GM23248 (cell line): ENCODE data around the gene KCNQ1OT1. TPM values are rescaled to one million over a fixed set of nuclear protein-coding genes. Genes with fewer than 3 reads are reported as not detected.

Experiments used
- DNase-seq: peaks from one replicate; pipeline ENCODE4 v3.0.0-alpha.2; 2015
- H2AFZ ChIP-seq: fragments of 200-600 bp; sonication (generic); 2 replicates; pipeline ENCODE4 v1.6.1; 2016; ENCODE audit warnings: antibody characterized with exemption
- H3F3A ChIP-seq: fragments of 200-600 bp; sonication (generic); 2 replicates; pipeline ENCODE4 v1.6.1; 2016; ENCODE audit warnings: mild to moderate bottlenecking, antibody characterized with exemption, mixed run types; ENCODE audit not compliant: insufficient read depth
- H3K27ac ChIP-seq: fragments of 200-600 bp; sonication (generic); 2 replicates; pipeline ENCODE4 v1.5.1; 2016; ENCODE audit warnings: mild to moderate bottlenecking
- H3K27me3 ChIP-seq: fragments of 200-600 bp; sonication (generic); replicated peaks from 2 replicates; pipeline ENCODE4 v1.6.1; 2016; ENCODE audit warnings: mild to moderate bottlenecking; ENCODE audit not compliant: insufficient read depth
- H3K36me3 ChIP-seq: fragments of 200-600 bp; sonication (generic); 2 replicates; pipeline ENCODE4 v1.6.1; 2016; ENCODE audit warnings: low read depth, mild to moderate bottlenecking
- H3K4me1 ChIP-seq: fragments of 200-600 bp; sonication (generic); 2 replicates; pipeline ENCODE4 v1.6.1; 2016; ENCODE audit warnings: mild to moderate bottlenecking; ENCODE audit not compliant: insufficient read depth
- H3K4me2 ChIP-seq: fragments of 200-600 bp; sonication (generic); one replicate; pipeline ENCODE4 v1.6.1; 2016; ENCODE audit warnings: mild to moderate bottlenecking; ENCODE audit not compliant: unreplicated experiment
- H3K4me3 ChIP-seq: fragments of 200-600 bp; sonication (generic); 2 replicates; pipeline ENCODE4 v1.5.1; 2016; ENCODE audit warnings: mild to moderate bottlenecking
- H3K79me2 ChIP-seq: fragments of 200-600 bp; sonication (generic); 2 replicates; pipeline ENCODE4 v1.6.1; 2016; ENCODE audit warnings: mild to moderate bottlenecking; ENCODE audit not compliant: insufficient read depth
- H3K9ac ChIP-seq: fragments of 200-600 bp; sonication (generic); 2 replicates; pipeline ENCODE4 v1.6.1; 2016; ENCODE audit warnings: mild to moderate bottlenecking
- H3K9me2 ChIP-seq: fragments of 200-600 bp; sonication (generic); 2 replicates; pipeline ENCODE4 v1.6.1; 2016; ENCODE audit warnings: mixed run types, mild to moderate bottlenecking, moderate library complexity; ENCODE audit not compliant: insufficient read depth
- H3K9me3 ChIP-seq: fragments of 200-600 bp; sonication (generic); one replicate; pipeline ENCODE4 v1.6.1; 2017; ENCODE audit warnings: low read depth
- H4K20me1 ChIP-seq: fragments of 200-600 bp; sonication (generic); 2 replicates; pipeline ENCODE4 v1.6.0; 2016; ENCODE audit not compliant: insufficient read depth
- EZH2 ChIP-seq: fragments of 200-600 bp; sonication (generic); IDR thresholded peaks from 2 replicates; pipeline ENCODE4 v1.6.1; 2018; ENCODE audit warnings: antibody characterized with exemption, mild to moderate bottlenecking; ENCODE audit not compliant: insufficient read depth, poor library complexity, severe bottlenecking
- EZH2phosphoT487 ChIP-seq: fragments of 200-600 bp; sonication (generic); IDR thresholded peaks from 2 replicates; pipeline ENCODE4 v1.6.1; 2018; ENCODE audit warnings: antibody characterized with exemption, moderate library complexity, mild to moderate bottlenecking, low read depth; ENCODE audit not compliant: insufficient read depth
- WGBS, 2 experiments: methylation state at CpG; one replicate each; pipeline ENCODE4 v1.1.6; 2015 to 2017; ENCODE audit warnings: low lambda C conversion rate in 2 of 2, low coverage in 1 of 2; ENCODE audit errors: missing lambda C conversion rate in 2 of 2; 5-methylcytosine and 5-hydroxymethylcytosine counted together
- in situ Hi-C: fragments of 300-500 bp; cut with MboI; formaldehyde crosslinking; loops from 2 replicates; pipeline ENCODE4 v1.15.0; 2020
- polyA plus RNA-seq: library from polyadenylated mRNA; unstranded; fragments of >200 nt; fragmentation: Nextera tagmentation; extraction: Ambion mirVana; gene quantifications from 2 replicates; pipeline ENCODE4 v1.2.1, GENCODE V29; 2016
- total RNA-seq: library from RNA; depleted of rRNA; stranded (reverse); fragments of >200 nt; shearing (Covaris generic); gene quantifications from 2 replicates; pipeline ENCODE4 v1.2.3, GENCODE V29; 2014

The KCNQ1OT1 gene
- total and polyA plus RNA-seq, 2 experiments from 2014 or later, result 0.49 to 0.86 TPM

- Histone ChIP-seq H3K4me3 (no peak overlapping the region), H3K27me3 (no peaks in the 10 kb centered on the region), H2AFZ (no peak overlapping the region), H3K4me2 (no peak overlapping the region), H3K9me3 (no peaks in the 10 kb centered on the region), H3K36me3 (no peaks in the 10 kb centered on the region), H3K4me1 (peaks cover 15% of the 10 kb centered on the region), H3K9ac (no peak overlapping the region), H3K27ac (no peak overlapping the region), H4K20me1 (peaks cover 35% of the 10 kb centered on the region), H3F3A (no peaks in the 10 kb centered on the region), H3K79me2 (peaks cover 100% of the 10 kb centered on the region), H3K9me2 (no peaks in the 10 kb centered on the region)
- TF ChIP-seq EZH2 (no peak), EZH2phosphoT487 (no peak)
- no peak for DNase-seq
- WGBS, 2 experiments, result 78 to 85% methylated on average over 3 of the region's 3 CpGs
- in situ Hi-C loops, result no loop called here
These were observed 7.6 kb downstream of the KCNQ1OT1 start for GRCh38 chr11:2691991-2692875.

- in situ Hi-C loops, result no loop called here
- 67 to 73% methylated on average over 3 of the region's 3 CpGs for WGBS, 2 experiments
- Histone ChIP-seq H3K4me2 (no peak overlapping the region), H3K79me2 (peaks cover 100% of the 10 kb centered on the region), H3K27ac (no peak overlapping the region), H3K9me3 (no peaks in the 10 kb centered on the region), H3K27me3 (no peaks in the 10 kb centered on the region), H3K4me3 (no peak overlapping the region), H3K36me3 (no peaks in the 10 kb centered on the region), H3K9ac (no peak overlapping the region), H3K9me2 (no peaks in the 10 kb centered on the region), H4K20me1 (peaks cover 26% of the 10 kb centered on the region), H3K4me1 (peaks cover 6% of the 10 kb centered on the region; the same call in 1 of the 2 replicates), H3F3A (no peaks in the 10 kb centered on the region), H2AFZ (no peak overlapping the region)
- no peak for DNase-seq
- no peak for TF ChIP-seq EZH2phosphoT487
These were observed 8.4 kb downstream of the KCNQ1OT1 start for GRCh38 chr11:2691355-2691761.

GRCh38 chr11:2690596-2691354, 9.0 kb downstream of the KCNQ1OT1 start:
- Histone ChIP-seq H3K4me2 (no peak overlapping the region), H3K9ac (no peak overlapping the region), H3K9me3 (no peaks in the 10 kb centered on the region), H4K20me1 (peaks cover 21% of the 10 kb centered on the region), H3K27me3 (no peaks in the 10 kb centered on the region), H3K27ac (no peak overlapping the region), H3K9me2 (no peaks in the 10 kb centered on the region), H2AFZ (no peak overlapping the region), H3K4me1 (peaks cover under 1% of the 10 kb centered on the region; the same call in 1 of the 2 replicates), H3K4me3 (no peak overlapping the region), H3F3A (no peaks in the 10 kb centered on the region), H3K79me2 (peaks cover 100% of the 10 kb centered on the region), H3K36me3 (no peaks in the 10 kb centered on the region)
- WGBS, 2 experiments, result 84 to 88% methylated on average over 5 to 6 of the region's 6 CpGs
- in situ Hi-C loops, result no loop called here
- TF ChIP-seq EZH2, result no peak
- no peak for TF ChIP-seq EZH2phosphoT487
- no peak for DNase-seq

- H3K4me3 ChIP-seq, result no peak overlapping the region
- H3K27ac ChIP-seq, result no peak overlapping the region
- no peak for TF ChIP-seq EZH2phosphoT487
- no peak for TF ChIP-seq EZH2
- H3K36me3 ChIP-seq, result no peaks in the 10 kb centered on the region
- H3K9me2 ChIP-seq, result no peaks in the 10 kb centered on the region
- no peaks in the 10 kb centered on the region for H3K4me1 ChIP-seq
- no peak overlapping the region for H2AFZ ChIP-seq
- DNase-seq, result no peak
- H3K4me2 ChIP-seq, result no peak overlapping the region
- in situ Hi-C loops, result no loop called here
- H3F3A ChIP-seq, result no peaks in the 10 kb centered on the region
- H3K79me2 ChIP-seq, result peaks cover 100% of the 10 kb centered on the region
- no peak overlapping the region for H3K9ac ChIP-seq
- WGBS, 2 experiments, result 54 to 59% methylated on average over 8 of the region's 8 CpGs
- peaks cover 16% of the 10 kb centered on the region for H4K20me1 ChIP-seq
- no peaks in the 10 kb centered on the region for H3K9me3 ChIP-seq
- H3K27me3 ChIP-seq, result no peaks in the 10 kb centered on the region
These were observed 9.9 kb downstream of the KCNQ1OT1 start for GRCh38 chr11:2689651-2690575.
